Liver (tissue), 3 donors: ENCODE data around the gene HRH3.

Source experiments
- CTCF ChIP-seq: fragments of 150-350 bp; IDR thresholded peaks from 2 replicates; pipeline ENCODE4 v1.5.1; 2017; ENCODE audit warnings: improper control_type of control experiment, low read depth, low read length; ENCODE audit not compliant: missing input control
- FOXA1 ChIP-seq: IDR thresholded peaks from 2 replicates; pipeline ENCODE4 v1.6.1; 2016; ENCODE audit warnings: antibody characterized with exemption
- HNF4G ChIP-seq: IDR thresholded peaks from 2 replicates; pipeline ENCODE4 v1.6.1; 2016; ENCODE audit warnings: antibody characterized with exemption
- JUND ChIP-seq, 2 donors: IDR thresholded peaks; 2 replicates each; pipeline ENCODE4 v1.6.1; 2016; ENCODE audit warnings: antibody characterized with exemption in 2 of 2
- TAF1 ChIP-seq: conservative IDR thresholded peaks from 2 replicates; pipeline ENCODE4 v1.6.1; 2016; ENCODE audit warnings: antibody characterized with exemption, mild to moderate bottlenecking
- donor health status: healthy.
- donor health status: healthy.

- TF ChIP-seq FOXA1 (no peak), CTCF (no peak), JUND (IDR thresholded peaks at IDR 0.05) (no peak), TAF1 (no peak), HNF4G (no peak)
These were observed 23.9 kb upstream of the HRH3 start for GRCh38 chr20:62243906-62244515.
